ENCODE data around the gene ETV4. TPM values are rescaled to one million over a fixed set of nuclear protein-coding genes. Genes with fewer than 3 reads are reported as not detected.

The ETV4 gene
- total RNA-seq, 2 donors from 2014 or later: 51.1 to 83.0 TPM

GRCh38 chr17:43562679-43563599 lies 16.8 kb upstream of the ETV4 start:
- Histone ChIP-seq H3K27ac (ENCODE audit: low read depth, low read length) (no peak overlapping the region), H3K9me3 (ENCODE audit: control insufficient read depth, low read length) (no peaks in the 10 kb centered on the region), H3K4me1 (ENCODE audit: control insufficient read depth, insufficient read depth, low read length) (no peaks in the 10 kb centered on the region), H3K4me3 (ENCODE audit: low read length) (peak overlapping the region; percentile 37), H3K36me3 (ENCODE audit: control insufficient read depth, insufficient read depth, low read length) (no peaks in the 10 kb centered on the region), H3K9ac (ENCODE audit: extremely low read depth, low read length, poor library complexity, severe bottlenecking) (no peak overlapping the region), H3K27me3 (ENCODE audit: control insufficient read depth, insufficient read depth, low read length, poor library complexity, severe bottlenecking) (peaks cover 9% of the 10 kb centered on the region)
- peak; percentile 80 for DNase-seq
- peaks cover 5% of the 10 kb centered on the region for H3K27me3 Mint-ChIP-seq (ENCODE audit: insufficient read depth)
- no peaks in the 10 kb centered on the region for H3K9me3 Mint-ChIP-seq
- H3K4me1 Mint-ChIP-seq: peaks cover 35% of the 10 kb centered on the region
- H3K4me3 Mint-ChIP-seq: peak overlapping the region; percentile 33
- H3K27ac Mint-ChIP-seq: no peak overlapping the region
- no peaks in the 10 kb centered on the region for H3K36me3 Mint-ChIP-seq (ENCODE audit: low read depth)
- no peak for TF ChIP-seq CTCF (conservative IDR thresholded peaks at IDR 0.05)
- WGBS, 2 experiments (ENCODE audit: insufficient coverage in 1 of 2, insufficient read length in 1 of 2): 22 to 25% methylated on average over 9 to 19 of the region's 19 CpGs

- Mint-ChIP-seq H3K27me3 (ENCODE audit: insufficient read depth) (peaks cover 5% of the 10 kb centered on the region), H3K4me1 (peaks cover 39% of the 10 kb centered on the region), H3K36me3 (ENCODE audit: low read depth) (no peaks in the 10 kb centered on the region), H3K9me3 (no peaks in the 10 kb centered on the region), H3K4me3 (no peak overlapping the region), H3K27ac (no peak overlapping the region)
- TF ChIP-seq CTCF (conservative IDR thresholded peaks at IDR 0.05): no peak
- Histone ChIP-seq H3K4me1 (ENCODE audit: control insufficient read depth, insufficient read depth, low read length) (no peaks in the 10 kb centered on the region), H3K27ac (ENCODE audit: low read depth, low read length) (no peak overlapping the region), H3K27me3 (ENCODE audit: control insufficient read depth, insufficient read depth, low read length, poor library complexity, severe bottlenecking) (peaks cover 9% of the 10 kb centered on the region), H3K9me3 (ENCODE audit: control insufficient read depth, low read length) (no peaks in the 10 kb centered on the region), H3K4me3 (ENCODE audit: low read length) (no peak overlapping the region), H3K9ac (ENCODE audit: extremely low read depth, low read length, poor library complexity, severe bottlenecking) (no peak overlapping the region), H3K36me3 (ENCODE audit: control insufficient read depth, insufficient read depth, low read length) (no peaks in the 10 kb centered on the region)
- peak; percentile 42 for DNase-seq
- WGBS, 2 experiments (ENCODE audit: insufficient coverage in 1 of 2, insufficient read length in 1 of 2): 96 to 100% methylated on average over 4 to 7 of the region's 7 CpGs
Measured at GRCh38 chr17:43560461-43561427, 14.6 kb upstream of the ETV4 start.

- H3K27ac ChIP-seq (ENCODE audit: low read depth, low read length): no peak overlapping the region
- 88 to 89% methylated on average over 4 to 7 of the region's 7 CpGs for WGBS, 2 experiments (ENCODE audit: insufficient coverage in 1 of 2, insufficient read length in 1 of 2)
- no peaks in the 10 kb centered on the region for H3K36me3 ChIP-seq (ENCODE audit: control insufficient read depth, insufficient read depth, low read length)
- DNase-seq: peak; percentile 56
- H3K27me3 ChIP-seq (ENCODE audit: control insufficient read depth, insufficient read depth, low read length, poor library complexity, severe bottlenecking): peaks cover 9% of the 10 kb centered on the region
- Mint-ChIP-seq H3K4me3 (no peak overlapping the region), H3K36me3 (ENCODE audit: low read depth) (no peaks in the 10 kb centered on the region), H3K27ac (no peak overlapping the region), H3K4me1 (peaks cover 48% of the 10 kb centered on the region), H3K27me3 (ENCODE audit: insufficient read depth) (peaks cover 5% of the 10 kb centered on the region), H3K9me3 (no peaks in the 10 kb centered on the region)
- H3K9ac ChIP-seq (ENCODE audit: extremely low read depth, low read length, poor library complexity, severe bottlenecking): no peak overlapping the region
- no peaks in the 10 kb centered on the region for H3K9me3 ChIP-seq (ENCODE audit: control insufficient read depth, low read length)
- TF ChIP-seq CTCF (conservative IDR thresholded peaks at IDR 0.05): no peak
- H3K4me3 ChIP-seq (ENCODE audit: low read length): no peak overlapping the region
- H3K4me1 ChIP-seq (ENCODE audit: control insufficient read depth, insufficient read depth, low read length): peaks cover 7% of the 10 kb centered on the region
Measured at GRCh38 chr17:43559161-43559816, 13.1 kb upstream of the ETV4 start.
